HEK293 (cell line): ENCODE data around the gene COL7A1.

Source experiments
- CTCF ChIA-PET: fragments of 350-600 bp; formaldehyde crosslinking; extraction: SDS; loops from one replicate; lab custom pipeline; 2021; ENCODE audit warnings: antibody characterized with exemption; lab: Yijun Ruan, JAX
- POLR2A ChIA-PET: fragments of 300-600 bp; formaldehyde crosslinking; extraction: SDS; loops from one replicate; lab custom pipeline; 2020; ENCODE audit warnings: antibody characterized with exemption, inconsistent platforms; lab: Yijun Ruan, JAX
- H3K27ac ChIP-seq: fragments of 200-500 bp; sonication (Bioruptor generic); 2 replicates; pipeline ENCODE4 v1.5.1; 2014; ENCODE audit warnings: low read depth, low read length, control low read depth, inconsistent platforms; ENCODE audit errors: extremely low read depth
- H3K36me3 ChIP-seq, 2 experiments: fragments of 200-500 bp in 1 of 2; sonication (Bioruptor generic) in 1 of 2; 1 replicate in 1 of 2; 2 replicates in 1 of 2; pipeline ENCODE4 v1.5.1; 2014 to 2017; ENCODE audit warnings: inconsistent platforms in 2 of 2, low read length in 2 of 2; ENCODE audit not compliant: control insufficient read depth in 2 of 2, insufficient read depth in 1 of 2
- H3K4me1 ChIP-seq: fragments of 200-500 bp; sonication (Bioruptor generic); 2 replicates; pipeline ENCODE4 v1.5.1; 2014; ENCODE audit warnings: mild to moderate bottlenecking, low read length, inconsistent platforms; ENCODE audit not compliant: control insufficient read depth, insufficient read depth
- H3K4me3 ChIP-seq: 2 replicates; pipeline ENCODE4 v1.5.1; 2011; ENCODE audit warnings: low read depth, mild to moderate bottlenecking, control low read depth, low read length, moderate library complexity
- H3K9me3 ChIP-seq: fragments of 200-500 bp; sonication (Bioruptor generic); 2 replicates; pipeline ENCODE4 v1.5.1; 2014; ENCODE audit warnings: low read depth, low read length, inconsistent platforms; ENCODE audit not compliant: control insufficient read depth, insufficient read depth
- GLIS1 ChIP-seq: fragments of 450-650 bp; formaldehyde crosslinking; IDR thresholded peaks from 2 replicates; pipeline ENCODE4 v1.5.1; 2016; ENCODE audit warnings: missing biosample characterization, missing genetic modification characterization
- KLF16 ChIP-seq: fragments of 450-650 bp; formaldehyde crosslinking; IDR thresholded peaks from 2 replicates; pipeline ENCODE4 v1.5.1; 2017; ENCODE audit warnings: missing biosample characterization, missing genetic modification characterization
- OVOL3 ChIP-seq: fragments of 450-650 bp; formaldehyde crosslinking; IDR thresholded peaks from 2 replicates; pipeline ENCODE4 v1.5.1; 2016; ENCODE audit warnings: missing biosample characterization, missing genetic modification characterization
- PRDM1 ChIP-seq: fragments of 450-650 bp; formaldehyde crosslinking; IDR thresholded peaks from 2 replicates; pipeline ENCODE4; 2016; ENCODE audit warnings: missing biosample characterization, missing genetic modification characterization
- ZFHX2 ChIP-seq: fragments of 450-650 bp; formaldehyde crosslinking; conservative IDR thresholded peaks from 2 replicates; pipeline ENCODE4 v1.5.1; 2016; ENCODE audit warnings: missing biosample characterization, missing genetic modification characterization
- ZFP69B ChIP-seq: fragments of 450-650 bp; formaldehyde crosslinking; IDR thresholded peaks from 2 replicates; pipeline ENCODE4 v1.5.1; 2016; ENCODE audit warnings: missing biosample characterization, missing genetic modification characterization
- ZNF140 ChIP-seq: fragments of 450-650 bp; formaldehyde crosslinking; IDR thresholded peaks from 2 replicates; pipeline ENCODE4 v1.5.1; 2016; ENCODE audit warnings: missing biosample characterization, missing genetic modification characterization
- ZNF157 ChIP-seq: fragments of 450-650 bp; formaldehyde crosslinking; IDR thresholded peaks from 2 replicates; pipeline ENCODE4 v1.5.1; 2016; ENCODE audit warnings: missing biosample characterization, missing genetic modification characterization
- ZNF18 ChIP-seq: fragments of 450-650 bp; formaldehyde crosslinking; IDR thresholded peaks from 2 replicates; pipeline ENCODE4 v1.5.1; 2016; ENCODE audit warnings: missing biosample characterization, missing genetic modification characterization
- ZNF184 ChIP-seq: fragments of 450-650 bp; IDR thresholded peaks from 2 replicates; pipeline ENCODE4 v1.5.1; 2018; ENCODE audit warnings: missing biosample characterization, mild to moderate bottlenecking, missing genetic modification characterization
- ZNF2 ChIP-seq: fragments of 450-650 bp; formaldehyde crosslinking; IDR thresholded peaks from 2 replicates; pipeline ENCODE4 v1.5.1; 2016; ENCODE audit warnings: missing biosample characterization, missing genetic modification characterization
- ZNF23 ChIP-seq: fragments of 450-650 bp; formaldehyde crosslinking; IDR thresholded peaks from 2 replicates; pipeline ENCODE4 v1.5.1; 2016; ENCODE audit warnings: missing biosample characterization, missing genetic modification characterization, borderline replicate concordance
- ZNF24 ChIP-seq: fragments of 450-650 bp; formaldehyde crosslinking; IDR thresholded peaks from 2 replicates; pipeline ENCODE4 v1.5.1; 2016; ENCODE audit warnings: missing biosample characterization, missing genetic modification characterization
- ZNF266 ChIP-seq: fragments of 450-650 bp; formaldehyde crosslinking; IDR thresholded peaks from 2 replicates; pipeline ENCODE4 v1.5.1; 2016; ENCODE audit warnings: missing biosample characterization, missing genetic modification characterization, low read depth
- ZNF280D ChIP-seq: fragments of 450-650 bp; formaldehyde crosslinking; IDR thresholded peaks from 2 replicates; pipeline ENCODE4 v1.5.1; 2016; ENCODE audit warnings: missing biosample characterization, missing genetic modification characterization
- ZNF341 ChIP-seq: fragments of 450-650 bp; formaldehyde crosslinking; IDR thresholded peaks from 2 replicates; pipeline ENCODE4; 2016; ENCODE audit warnings: low read depth, missing biosample characterization, missing genetic modification characterization
- ZNF350 ChIP-seq: fragments of 450-650 bp; formaldehyde crosslinking; IDR thresholded peaks from 2 replicates; pipeline ENCODE4 v1.5.0; 2017; ENCODE audit warnings: missing biosample characterization, mild to moderate bottlenecking, missing genetic modification characterization
- ZNF394 ChIP-seq: fragments of 450-650 bp; formaldehyde crosslinking; IDR thresholded peaks from 2 replicates; pipeline ENCODE4 v1.5.1; 2016; ENCODE audit warnings: missing biosample characterization, missing genetic modification characterization, mild to moderate bottlenecking, moderate library complexity, borderline replicate concordance
- ZNF416 ChIP-seq: fragments of 450-650 bp; formaldehyde crosslinking; IDR thresholded peaks from 2 replicates; pipeline ENCODE4 v1.5.1; 2016; ENCODE audit warnings: missing biosample characterization, missing genetic modification characterization
- ZNF654 ChIP-seq: fragments of 450-650 bp; formaldehyde crosslinking; IDR thresholded peaks from 2 replicates; pipeline ENCODE4 v1.5.1; 2016; ENCODE audit warnings: low read depth, missing biosample characterization, missing genetic modification characterization
- ZNF677 ChIP-seq: fragments of 450-650 bp; IDR thresholded peaks from 2 replicates; pipeline ENCODE4 v1.5.0; 2018; ENCODE audit warnings: missing biosample characterization, mild to moderate bottlenecking, missing genetic modification characterization, moderate library complexity
- ZSCAN16 ChIP-seq: fragments of 450-650 bp; formaldehyde crosslinking; IDR thresholded peaks from 2 replicates; pipeline ENCODE4 v1.5.1; 2016; ENCODE audit warnings: missing biosample characterization, missing genetic modification characterization
- TF ChIP-seq, protein P1 (sequence below): fragments of 450-650 bp; formaldehyde crosslinking; IDR thresholded peaks from 2 replicates; pipeline ENCODE4 v1.5.1; 2017; ENCODE audit warnings: missing biosample characterization, missing genetic modification characterization
- TF ChIP-seq, protein P2 (sequence below): IDR thresholded peaks from 2 replicates; pipeline ENCODE4 v1.6.1; 2011; ENCODE audit warnings: mild to moderate bottlenecking, low read depth, low read length, borderline replicate concordance

Gene COL7A1

DNA sequence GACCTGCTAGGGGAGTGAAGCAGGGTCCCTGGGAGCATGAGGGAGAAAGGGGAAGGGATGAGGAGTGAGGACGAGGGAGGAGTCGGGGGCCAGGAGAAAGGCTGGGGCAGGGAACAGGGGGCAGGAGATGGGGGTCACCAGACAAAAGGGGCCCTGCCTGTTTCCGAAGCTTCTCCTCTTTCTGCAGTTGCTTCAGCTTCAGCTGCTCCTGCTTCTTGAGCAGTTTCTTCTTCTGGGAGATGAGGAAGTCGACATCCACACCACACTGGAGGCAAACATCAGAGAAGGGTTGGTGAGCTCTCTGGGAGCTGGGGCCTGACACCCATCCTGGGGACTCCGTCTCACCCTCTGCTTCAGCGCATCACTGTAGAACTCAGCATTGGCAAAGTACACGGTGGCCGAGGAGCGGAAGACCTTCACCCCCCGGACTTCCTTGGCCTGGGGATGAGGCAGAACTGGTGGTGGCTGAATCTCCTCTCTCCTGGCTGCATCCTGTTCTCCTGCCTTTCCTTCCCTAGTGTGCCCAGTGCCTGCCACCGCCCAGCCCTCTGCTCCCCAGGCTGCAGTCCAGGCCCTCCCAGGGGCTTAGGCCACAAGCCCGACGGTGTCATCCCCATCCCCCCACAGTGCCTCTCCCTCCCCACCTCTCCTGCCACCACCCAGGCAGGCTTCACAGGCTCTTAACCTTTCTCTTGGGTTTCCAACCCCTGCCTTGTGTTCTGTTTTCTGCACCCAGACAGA lies 33.3 kb upstream of the COL7A1 start:
- POLR2A ChIA-PET: no interaction called here
- Histone ChIP-seq H3K27ac (no peak overlapping the region), H3K4me3 (no peak overlapping the region), H3K9me3 (no peaks in the 10 kb centered on the region), H3K4me1 (no peaks in the 10 kb centered on the region), H3K36me3 (peaks cover 0 to 87% of the 10 kb centered on the region in 2 experiments; a peak in 1 of 3 replicates)
- CTCF ChIA-PET: interaction anchor here (0.6 kb wide), 1 partner anchor 361 kb away, joined by 3 read pairs; no protein-coding TSS in a partner anchor
- TF ChIP-seq ZNF394 (tag by site-specific recombination) (peak; percentile 55; the same call in 1 of the 2 replicates), ZNF18 (tag by site-specific recombination) (no peak), GLIS1 (tag by site-specific recombination) (peak; percentile 22; the same call in 1 of the 2 replicates), ZFP69B (tag by site-specific recombination) (no peak)

GRCh38 chr3:48625600-48625999 lies 30.5 kb upstream of the COL7A1 start:
- Histone ChIP-seq H3K4me1 (no peaks in the 10 kb centered on the region), H3K9me3 (no peaks in the 10 kb centered on the region), H3K36me3 (peaks cover 0 to 58% of the 10 kb centered on the region in 2 experiments; a peak in 1 of 3 replicates), H3K27ac (no peak overlapping the region), H3K4me3 (no peak overlapping the region)
- ChIA-PET POLR2A (no interaction called here), CTCF (no interaction called here)
- TF ChIP-seq ZNF23 (tag by site-specific recombination) (no peak), ZNF2 (tag by site-specific recombination) (no peak), ZNF350 (no peak), ZNF677 (tag by site-specific recombination) (no peak), ZNF157 (no peak), KLF16 (no peak), PRDM1 (no peak), ZNF280D (no peak), ZFHX2 (tag by site-specific recombination) (no peak), ZNF24 (tag by site-specific recombination) (no peak), ZNF140 (tag by site-specific recombination) (no peak), ZNF266 (tag by site-specific recombination) (no peak), OVOL3 (tag by site-specific recombination) (no peak), ZNF184 (tag by site-specific recombination) (no peak), ZNF654 (no peak), ZSCAN16 (tag by site-specific recombination) (no peak), ZNF416 (tag by site-specific recombination) (no peak), ZNF341 (tag by site-specific recombination) (no peak)
- TF ChIP-seq, protein P1, sequence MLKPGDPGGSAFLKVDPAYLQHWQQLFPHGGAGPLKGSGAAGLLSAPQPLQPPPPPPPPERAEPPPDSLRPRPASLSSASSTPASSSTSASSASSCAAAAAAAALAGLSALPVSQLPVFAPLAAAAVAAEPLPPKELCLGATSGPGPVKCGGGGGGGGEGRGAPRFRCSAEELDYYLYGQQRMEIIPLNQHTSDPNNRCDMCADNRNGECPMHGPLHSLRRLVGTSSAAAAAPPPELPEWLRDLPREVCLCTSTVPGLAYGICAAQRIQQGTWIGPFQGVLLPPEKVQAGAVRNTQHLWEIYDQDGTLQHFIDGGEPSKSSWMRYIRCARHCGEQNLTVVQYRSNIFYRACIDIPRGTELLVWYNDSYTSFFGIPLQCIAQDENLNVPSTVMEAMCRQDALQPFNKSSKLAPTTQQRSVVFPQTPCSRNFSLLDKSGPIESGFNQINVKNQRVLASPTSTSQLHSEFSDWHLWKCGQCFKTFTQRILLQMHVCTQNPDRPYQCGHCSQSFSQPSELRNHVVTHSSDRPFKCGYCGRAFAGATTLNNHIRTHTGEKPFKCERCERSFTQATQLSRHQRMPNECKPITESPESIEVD (tag by site-specific recombination): no peak
- TF ChIP-seq, protein P2, sequence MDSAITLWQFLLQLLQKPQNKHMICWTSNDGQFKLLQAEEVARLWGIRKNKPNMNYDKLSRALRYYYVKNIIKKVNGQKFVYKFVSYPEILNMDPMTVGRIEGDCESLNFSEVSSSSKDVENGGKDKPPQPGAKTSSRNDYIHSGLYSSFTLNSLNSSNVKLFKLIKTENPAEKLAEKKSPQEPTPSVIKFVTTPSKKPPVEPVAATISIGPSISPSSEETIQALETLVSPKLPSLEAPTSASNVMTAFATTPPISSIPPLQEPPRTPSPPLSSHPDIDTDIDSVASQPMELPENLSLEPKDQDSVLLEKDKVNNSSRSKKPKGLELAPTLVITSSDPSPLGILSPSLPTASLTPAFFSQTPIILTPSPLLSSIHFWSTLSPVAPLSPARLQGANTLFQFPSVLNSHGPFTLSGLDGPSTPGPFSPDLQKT: no peak
- TF ChIP-seq, all 188 proteins: peak for 0
